ENCODE data around the gene COMT.

DNA sequence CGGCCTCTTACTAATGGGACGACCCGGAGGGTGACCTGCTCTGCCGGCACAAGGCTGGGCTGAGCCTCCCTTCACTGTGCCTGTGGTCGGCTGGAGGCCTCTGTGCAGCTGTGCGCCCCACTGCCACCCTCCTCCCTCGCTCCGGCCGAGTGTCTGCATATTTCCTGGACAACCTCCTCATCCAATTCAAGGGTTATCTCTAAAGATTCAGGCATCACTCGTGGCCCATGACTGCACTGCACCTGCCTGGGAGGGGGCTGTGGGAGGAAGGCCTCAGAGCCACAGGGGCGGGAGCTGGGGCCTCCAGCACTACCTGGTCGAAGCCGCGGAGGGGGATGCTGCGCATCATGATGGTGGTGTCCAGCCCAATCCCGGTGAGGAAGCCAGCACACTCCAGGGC lies 43.8 kb upstream of the COMT start:
- TF ChIP-seq EZH2 (IDR thresholded peaks at IDR 0.05; ENCODE audit: insufficient read depth, poor library complexity, severe bottlenecking), result no peak
- no peak for TF ChIP-seq EZH2phosphoT487 (IDR thresholded peaks at IDR 0.05; ENCODE audit: insufficient read depth, low read depth)
